HS-27A (cell line): ENCODE data around the gene GMPS.
"Not testable (repeated sequence)": the region's sequence is repeated elsewhere in the genome, so short reads cannot be mapped to it uniquely, and the experiment has no call there.

Experiments
- DNase-seq: peaks from one replicate; pipeline ENCODE4 v3.0.0-alpha.2; 2012; ENCODE audit warnings: low read depth, missing footprints

Gene GMPS

DNA sequence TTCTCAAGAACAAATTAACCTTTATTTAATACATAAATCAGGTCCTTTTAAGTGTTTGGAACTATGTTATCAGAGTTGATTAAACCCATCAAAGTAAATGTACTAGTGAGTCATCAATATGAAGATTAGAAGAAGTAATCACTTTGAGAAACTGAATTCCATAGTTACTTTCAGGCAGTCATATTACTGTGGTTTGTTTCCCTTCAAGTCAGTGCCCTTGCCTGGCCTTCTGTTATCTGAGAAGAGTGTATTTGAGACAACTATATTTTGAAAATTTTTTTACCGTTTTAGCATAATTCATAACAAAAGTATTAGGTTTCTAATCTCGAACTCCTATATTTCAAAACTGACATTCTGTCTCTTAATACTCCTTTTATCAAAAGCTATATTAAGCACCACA is 73.6 kb downstream of the GMPS start:
- DNase-seq, result no peak

DNA sequence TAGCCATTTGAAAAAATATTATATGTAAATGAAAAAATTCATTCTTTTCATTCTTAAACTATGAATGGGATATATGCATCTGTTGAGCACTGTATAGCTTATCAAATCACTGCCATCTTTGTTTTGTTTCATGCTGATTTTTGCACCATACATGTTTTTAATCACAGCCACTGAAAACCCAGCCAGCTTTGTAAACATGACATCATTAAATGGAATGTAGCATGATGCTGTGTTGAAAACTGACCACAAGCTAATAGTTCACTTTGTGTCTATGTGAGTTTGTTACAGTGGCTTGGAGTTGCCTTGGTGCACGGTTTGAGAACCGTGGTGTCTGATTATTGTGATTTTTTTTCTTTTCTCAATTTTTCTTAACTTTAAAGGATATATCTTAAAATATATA is 75.7 kb downstream of the GMPS start:
- DNase-seq, result peak; percentile 56

DNA sequence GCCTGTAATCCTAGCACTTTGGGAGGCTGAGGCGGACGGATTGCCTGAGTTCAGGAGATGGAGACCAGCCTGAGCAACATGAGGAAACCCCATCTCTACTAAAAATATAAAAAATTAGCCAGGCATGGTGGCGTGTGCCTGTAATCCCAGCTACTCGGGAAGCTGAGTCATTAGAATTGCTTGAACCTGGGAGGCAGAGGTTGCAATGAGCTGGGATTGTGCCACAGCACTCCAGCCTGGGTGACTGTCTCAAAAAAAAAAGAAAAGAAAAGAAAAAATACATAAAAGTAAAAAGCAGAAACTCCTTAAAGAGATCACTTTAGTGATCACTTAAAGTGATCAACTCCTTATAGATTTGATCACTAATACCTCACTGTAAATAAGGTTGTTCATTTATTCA is 78.0 kb downstream of the GMPS start:
- no peak for DNase-seq

DNA sequence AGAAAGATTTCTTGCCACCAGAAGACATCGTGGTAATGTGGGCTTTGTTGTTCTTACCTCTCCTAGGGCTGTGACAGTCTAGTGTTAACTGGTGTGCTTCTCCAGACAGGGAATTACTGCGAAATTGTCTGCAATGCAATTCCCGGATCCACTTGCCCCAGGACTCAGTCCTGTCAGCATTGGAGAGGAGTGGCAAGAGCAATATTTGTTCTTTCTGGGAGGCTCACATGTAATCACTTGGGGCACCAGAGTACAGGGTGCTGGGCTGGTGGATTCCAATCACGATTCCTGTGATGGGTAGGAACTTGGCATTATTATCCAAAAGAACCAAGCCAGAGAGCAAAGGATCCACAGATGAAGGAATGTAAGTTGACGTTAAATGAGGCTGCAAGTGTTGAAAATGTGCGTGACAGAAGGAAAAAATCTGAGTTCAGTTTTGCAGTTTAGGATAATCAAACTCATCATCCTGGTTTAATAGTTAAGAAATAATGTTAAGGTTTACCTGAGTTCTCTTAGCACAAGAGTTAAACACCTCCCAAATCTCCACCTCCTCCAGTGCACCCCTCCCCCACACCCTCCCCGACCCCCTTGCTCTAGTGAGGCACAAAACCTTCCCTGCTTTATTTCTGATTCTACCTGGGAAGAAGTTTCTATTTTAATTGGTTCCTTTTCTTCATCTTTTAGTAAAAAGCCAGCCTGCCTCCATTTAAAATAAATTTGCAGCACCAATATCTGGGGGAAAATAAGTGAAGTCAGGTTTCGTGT is 79.2 kb downstream of the GMPS start:
- DNase-seq, result no peak

DNA sequence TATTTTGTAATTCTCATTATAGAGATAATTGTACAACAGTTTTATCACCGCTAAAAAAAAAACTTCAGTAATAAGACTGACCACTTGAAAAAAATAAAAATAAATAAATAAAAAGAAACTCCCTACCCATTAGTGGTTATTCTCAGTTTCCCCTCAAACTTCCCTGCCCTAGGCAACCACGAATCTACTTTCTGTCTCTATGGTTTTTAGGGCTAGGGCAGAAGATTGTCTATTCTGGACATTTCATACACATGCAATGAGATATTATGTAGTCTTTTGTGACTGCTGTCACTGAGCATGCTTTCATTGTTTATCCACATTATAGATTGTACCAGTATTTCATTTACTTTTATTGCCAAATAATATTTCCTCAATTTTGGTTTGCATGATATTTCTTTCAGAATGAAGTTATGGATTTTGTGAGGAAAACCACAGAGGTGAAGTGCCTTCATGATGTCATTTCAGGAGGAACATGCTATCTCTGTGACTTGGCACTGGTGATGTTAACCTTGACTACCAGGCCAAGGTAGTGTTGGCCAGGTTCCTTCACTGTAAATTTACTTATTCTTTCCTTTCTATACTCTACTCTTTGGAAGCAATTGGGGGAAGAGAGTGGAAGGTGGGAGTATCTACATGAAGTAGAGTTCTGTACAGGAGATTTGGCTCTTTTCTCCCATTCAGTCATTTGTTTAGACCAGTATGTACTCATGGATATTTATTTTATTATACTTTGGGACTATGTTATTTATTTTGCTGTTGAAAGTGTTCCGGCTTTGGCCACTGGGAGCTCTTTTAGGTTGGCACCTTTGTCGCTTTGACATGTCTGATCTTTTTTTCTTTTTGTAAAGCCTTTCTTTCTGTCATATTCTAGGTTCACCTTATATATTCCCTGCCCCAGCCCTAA is 86.3 kb downstream of the GMPS start:
- no peak for DNase-seq

DNA sequence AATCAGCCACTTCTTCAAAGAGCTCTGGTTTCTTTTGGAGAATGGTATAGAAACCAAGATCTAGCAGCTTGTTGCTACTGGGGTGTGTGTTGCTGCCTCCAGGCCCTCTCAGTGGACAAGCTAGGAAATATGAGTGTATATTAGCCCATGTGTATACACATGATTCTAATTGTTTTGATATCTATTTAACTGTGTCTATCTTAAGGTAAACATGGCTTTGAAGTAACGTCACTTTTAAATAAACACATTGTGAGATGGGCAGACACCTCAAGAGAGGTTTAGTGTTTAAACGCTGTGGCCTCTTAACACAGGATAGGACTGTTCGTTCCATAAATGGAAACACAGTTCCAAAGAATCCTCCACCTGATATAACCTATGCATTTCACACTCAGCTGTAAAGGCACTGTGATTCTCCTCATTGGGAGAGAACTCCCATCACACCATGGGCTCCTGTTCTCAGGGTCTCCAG is 87.0 kb downstream of the GMPS start:
- DNase-seq, result no peak

DNA sequence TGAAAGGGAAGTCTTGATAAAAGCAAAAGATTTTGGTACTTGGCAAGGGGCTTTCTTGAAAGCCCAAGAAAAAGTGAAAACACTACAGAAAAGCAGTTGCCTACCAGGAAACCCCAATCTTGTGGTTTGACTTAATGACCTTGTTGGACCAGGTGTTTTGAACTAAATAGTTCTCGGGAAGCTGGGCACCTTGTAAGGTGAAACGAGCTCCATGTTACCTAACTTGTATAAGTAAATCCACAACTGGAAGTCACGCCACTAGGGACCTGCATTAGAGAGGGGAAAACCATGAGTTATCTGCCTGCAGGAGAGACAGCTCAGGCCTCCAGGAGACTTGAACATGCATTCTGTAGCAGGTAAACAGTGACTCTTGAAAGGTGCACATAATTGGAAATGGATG is 88.2 kb downstream of the GMPS start:
- DNase-seq, result no peak

DNA sequence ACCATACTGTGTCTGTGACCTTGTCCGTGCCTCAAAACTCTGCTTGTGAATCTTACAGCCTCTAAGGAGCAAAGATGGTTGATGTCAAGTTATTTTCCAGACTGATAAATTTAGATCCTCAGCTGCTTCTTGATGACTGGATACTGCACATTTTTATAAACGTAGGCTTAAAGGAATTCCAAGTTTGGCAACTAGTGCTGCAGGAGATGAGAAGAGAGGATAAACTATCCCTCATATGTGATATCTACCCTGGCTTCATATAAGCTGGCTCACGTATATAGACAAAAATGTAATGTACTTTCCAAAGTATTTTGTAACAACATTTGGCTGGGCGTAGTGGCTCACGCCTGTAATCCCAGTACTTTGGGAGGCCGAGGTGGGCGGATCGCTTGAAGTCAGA is 89.6 kb downstream of the GMPS start:
- DNase-seq, result no peak

DNA sequence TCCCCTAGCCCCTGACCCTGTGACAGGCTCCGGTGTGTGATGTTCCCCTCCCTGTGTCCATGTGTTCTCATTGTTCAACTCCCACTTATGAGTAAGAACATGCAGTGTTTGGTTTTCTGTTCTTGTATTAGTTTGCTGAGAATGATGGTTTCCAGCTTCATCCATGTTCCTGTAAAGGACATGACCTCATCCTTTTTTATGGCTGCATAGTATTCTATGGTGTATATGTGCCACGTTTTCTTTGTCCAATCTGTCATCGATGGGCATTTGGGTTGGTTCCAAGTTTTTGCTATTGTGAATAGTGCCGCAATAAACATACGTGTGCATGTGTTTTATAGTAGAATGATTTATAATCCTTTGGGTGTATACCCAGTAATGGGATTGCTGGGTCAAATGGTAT is 90.6 kb downstream of the GMPS start:
- not testable (repeated sequence) for DNase-seq

DNA sequence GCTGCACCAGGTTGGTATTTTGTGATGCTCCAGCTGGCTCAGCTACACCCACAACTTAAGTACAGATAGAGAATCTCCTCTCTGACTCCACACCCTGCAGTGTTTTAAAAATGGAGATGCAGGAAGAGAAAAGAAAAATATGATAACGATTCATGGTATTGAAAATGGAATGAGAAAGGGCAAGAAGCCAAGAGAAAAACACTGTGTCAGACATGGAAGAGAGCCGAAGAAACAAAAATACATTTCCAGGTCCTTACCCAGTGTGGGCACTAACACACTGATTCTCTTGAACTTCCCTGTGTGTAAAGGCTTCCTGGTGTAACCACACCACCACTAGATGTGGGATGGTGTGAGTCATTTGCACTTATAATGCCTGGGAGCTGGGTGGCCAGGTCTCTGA is 93.1 kb downstream of the GMPS start:
- peak; percentile 49 for DNase-seq

DNA sequence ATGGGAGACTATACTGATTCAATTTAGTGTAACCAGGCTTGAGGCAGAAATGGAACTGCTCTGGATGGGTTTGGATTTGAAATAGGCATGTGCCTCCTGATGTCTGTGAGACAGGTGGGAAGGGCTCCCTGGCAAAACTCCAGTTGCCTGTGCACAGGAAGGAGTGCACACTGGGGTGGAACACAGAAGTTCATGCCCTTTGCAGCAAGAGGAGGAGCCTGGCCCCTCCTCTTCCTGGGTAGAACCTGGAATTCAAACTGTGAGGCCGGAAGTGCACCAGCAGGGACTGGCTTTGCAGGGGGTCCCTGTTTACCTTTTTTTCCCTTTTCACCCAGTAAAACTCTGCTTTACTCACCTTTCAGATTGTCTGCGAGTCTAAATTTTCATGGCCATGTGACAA is 99.9 kb downstream of the GMPS start:
- DNase-seq, result no peak

DNA sequence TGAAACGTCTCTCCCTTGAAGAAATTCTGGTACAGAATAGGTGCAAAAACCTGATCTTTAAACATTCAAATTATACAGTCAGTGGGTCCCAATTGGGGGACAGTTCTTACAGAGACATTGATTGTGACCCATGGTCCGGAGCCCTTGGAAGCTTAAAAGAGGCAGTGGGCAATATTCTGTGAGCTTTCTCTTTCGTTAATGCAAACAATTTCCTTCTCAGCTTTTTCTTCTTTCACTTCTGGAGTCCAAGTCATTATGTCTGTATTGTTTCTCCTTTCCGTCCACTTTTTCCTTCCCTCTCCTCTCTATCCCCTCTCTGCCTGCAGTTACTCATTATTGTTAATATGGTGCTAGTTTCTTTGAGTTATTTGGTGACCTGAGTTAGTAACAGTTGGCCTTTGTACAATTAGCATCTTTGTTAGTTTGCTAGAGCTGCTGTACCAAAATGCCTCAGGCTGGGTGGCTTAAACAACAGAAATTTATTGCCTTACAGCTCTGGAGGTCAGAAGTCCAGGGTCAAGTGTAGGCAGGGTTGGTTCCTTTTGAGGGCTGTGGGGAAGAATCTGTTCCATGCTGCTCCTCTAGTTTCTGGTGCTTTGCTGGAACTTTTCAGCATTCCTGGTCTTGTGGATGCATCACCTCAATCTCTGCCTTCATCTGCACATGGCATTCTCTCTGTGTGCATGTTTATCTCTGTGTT is 102.6 kb downstream of the GMPS start:
- no peak for DNase-seq

DNA sequence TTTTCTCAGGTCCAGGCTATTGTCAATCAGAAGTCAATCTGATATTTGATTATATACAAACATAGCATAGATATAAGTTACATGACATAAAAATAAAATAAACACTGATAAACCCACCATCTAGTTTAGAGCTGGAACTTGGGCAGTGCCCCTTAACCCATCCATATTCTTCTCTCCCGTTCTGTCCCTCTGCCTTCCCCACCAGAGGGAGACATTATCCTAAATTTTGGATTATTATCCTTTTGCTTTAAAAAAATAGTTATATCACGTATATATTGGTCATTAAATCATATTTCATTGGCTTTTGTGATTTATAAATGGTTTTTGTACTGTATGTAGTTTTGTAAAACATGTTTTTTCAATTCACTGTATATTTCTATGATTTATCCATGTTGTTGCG is 107.9 kb downstream of the GMPS start:
- DNase-seq, result no peak

DNA sequence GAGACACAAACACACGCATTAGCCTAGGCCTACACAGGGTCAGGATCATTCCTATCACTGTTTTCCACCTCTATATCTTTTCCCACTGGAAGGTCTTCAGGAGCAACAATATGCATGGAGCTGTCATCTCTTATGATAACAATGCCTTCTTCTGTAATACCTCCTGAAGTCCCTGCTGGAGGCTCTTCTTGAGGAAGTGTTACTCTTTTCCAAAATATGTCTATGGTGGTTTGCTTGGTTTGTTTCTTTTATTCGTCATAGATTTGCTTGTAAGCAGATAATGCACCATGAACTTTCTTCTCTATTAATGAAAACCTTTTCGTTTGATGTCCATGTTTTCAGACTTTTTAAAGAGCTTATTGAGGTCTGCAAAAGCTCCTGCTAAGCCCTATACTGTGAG is 109.3 kb downstream of the GMPS start:
- DNase-seq, result no peak

DNA sequence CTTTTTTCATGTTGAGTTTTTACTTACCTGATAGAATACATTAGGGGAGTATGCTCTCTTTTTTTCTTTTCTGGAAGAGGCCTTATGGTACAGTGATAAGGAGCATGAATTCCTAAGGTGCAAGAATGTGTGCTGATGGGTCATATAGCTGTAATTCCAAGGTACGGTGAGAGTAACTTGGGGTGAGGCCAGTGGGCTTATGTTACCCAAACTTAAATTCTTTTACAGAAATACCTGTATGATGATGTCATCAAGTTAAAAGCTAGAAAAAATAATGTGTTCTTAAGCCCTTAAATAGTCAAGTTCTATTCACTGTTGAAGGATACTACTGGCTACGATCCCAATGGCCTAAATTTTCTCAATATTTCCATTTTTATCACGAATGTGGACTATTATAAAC is 111.2 kb downstream of the GMPS start:
- peak; percentile 22 for DNase-seq

DNA sequence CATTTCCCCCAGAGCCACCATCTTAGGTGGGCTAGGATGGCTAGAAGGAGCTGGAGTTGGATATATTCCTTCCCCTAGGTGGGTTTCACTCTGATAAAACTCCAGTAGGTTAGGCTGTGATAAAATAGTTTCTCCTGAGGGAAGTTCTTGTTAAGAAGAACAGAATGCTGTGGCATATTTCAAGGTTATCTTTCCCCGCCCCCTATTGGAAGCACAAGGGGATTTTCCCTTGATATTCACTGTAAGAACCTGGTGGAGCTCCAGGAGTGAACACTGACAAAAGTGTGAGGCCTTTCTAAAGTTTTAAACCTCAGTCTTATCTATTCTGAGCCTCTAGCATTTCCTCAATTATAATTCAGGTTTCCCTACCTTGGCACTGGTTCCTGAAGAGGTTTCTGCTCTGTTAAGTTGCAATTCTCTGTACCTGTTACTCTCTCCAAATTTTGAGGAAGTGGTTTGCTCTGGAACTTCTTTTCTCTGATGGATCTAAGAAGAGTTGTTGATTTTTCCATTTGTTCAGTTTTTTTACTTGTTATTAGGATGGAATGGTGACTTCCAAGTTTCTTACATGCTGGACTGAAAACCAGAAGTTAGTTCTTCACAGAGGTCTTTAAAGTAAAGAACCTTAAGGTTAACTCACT is 113.5 kb downstream of the GMPS start:
- DNase-seq, result no peak

DNA sequence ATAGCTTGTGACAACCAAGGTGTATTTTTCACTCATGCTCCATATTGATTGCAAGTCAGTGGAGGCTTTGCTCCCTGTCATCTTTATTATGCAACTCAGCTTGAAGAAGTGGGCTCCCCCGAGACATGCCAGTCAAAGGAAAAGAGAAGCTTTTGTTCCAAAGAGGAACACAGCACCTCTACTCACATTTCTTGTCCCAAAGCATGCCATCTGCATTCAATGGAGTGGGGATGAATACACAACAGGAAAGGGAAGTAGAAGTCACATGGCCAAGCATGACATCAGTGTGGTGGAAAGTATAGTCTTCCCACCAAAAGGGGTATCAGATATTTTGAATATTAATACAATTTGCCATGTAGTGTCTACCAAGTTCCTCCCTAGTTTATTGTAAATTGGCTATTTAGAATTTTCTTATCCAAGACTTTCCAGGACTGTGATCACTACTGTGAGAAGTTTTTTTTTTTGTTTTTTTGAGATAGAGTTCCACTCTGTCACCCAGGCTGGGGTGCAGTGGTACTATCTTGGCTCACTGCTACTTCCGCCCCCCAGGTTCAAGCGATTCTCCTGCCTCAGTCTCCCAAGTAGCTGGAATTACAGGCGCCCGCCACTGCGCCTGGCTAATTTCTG is 114.5 kb downstream of the GMPS start:
- DNase-seq, result no peak

DNA sequence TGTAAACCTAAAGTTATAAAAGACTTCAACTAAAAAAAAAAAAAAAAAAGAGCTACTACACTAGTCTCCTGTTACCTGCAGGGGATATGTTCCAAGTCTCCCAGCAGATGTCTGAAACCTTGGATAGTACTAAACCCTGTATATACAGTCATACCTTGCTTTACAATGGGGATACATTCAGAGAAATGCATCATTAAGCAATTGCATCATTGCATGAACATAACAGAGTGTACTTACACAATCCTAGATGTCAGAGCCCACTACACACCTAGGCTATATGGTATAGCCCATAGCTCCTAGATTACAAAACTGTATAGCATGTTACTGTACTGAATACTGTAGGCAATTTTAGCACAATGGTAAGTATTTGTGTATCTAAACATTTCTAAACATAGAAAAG is 119.1 kb downstream of the GMPS start:
- no peak for DNase-seq

DNA sequence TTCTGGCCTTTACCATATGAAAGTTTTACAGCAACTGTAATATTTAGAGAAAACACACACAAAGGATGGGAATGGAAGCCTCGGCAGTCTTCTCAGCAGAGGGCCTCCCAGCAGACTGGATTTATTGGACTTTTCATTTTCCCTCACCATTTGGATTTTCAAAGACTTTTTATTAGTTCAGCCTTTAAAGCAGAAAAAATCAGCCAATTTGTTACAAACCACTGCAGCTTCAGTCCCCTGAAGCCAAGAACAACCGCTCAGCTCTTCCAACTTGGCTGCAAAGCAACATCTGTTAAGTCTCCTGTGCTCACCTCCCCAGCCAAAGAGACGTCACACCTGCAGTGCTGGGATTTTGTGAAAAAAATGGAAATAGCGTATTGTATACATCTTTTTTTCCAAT is 120.8 kb downstream of the GMPS start:
- DNase-seq, result no peak

DNA sequence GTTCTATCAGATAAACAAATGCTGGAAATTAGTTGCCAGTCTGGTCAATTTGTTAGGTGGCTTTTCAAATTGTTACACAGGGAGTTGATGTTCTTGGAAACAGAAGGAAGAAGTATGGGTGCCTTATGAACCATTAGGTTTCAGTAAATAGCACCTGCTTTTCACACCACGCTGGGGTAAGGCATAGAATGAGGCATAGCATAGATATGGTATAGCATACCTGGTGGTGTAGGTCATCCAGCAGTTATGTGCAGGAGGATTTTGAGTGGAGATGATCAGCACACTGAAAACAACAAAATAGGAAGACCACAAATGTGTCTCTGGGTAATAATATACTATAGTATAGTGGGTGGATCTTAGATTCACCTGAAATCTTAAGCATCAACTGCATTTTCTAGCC is 121.4 kb downstream of the GMPS start:
- DNase-seq, result no peak
